T47D (cell line): Measurements from ENCODE around the gene CALM1.

Source experiments
- DNase-seq, 2 experiments: peaks; one replicate each; pipeline versions ENCODE4 v3.0.0 to v3.0.0-alpha.2; 2011 to 2012; ENCODE audit warnings: low read depth in 1 of 2, low spot score in 1 of 2
- JUND ChIP-seq: IDR thresholded peaks from 2 replicates; pipeline ENCODE4 v1.6.1; 2012; ENCODE audit warnings: low read depth
- in situ Hi-C: cut with HindIII; loops from 2 replicates; pipeline ENCODE4 v1.10.0; 2016; ENCODE audit warnings: low sequenced_read_pairs, low pct_unique_long_range_greater_than_20kb

Gene CALM1

DNA sequence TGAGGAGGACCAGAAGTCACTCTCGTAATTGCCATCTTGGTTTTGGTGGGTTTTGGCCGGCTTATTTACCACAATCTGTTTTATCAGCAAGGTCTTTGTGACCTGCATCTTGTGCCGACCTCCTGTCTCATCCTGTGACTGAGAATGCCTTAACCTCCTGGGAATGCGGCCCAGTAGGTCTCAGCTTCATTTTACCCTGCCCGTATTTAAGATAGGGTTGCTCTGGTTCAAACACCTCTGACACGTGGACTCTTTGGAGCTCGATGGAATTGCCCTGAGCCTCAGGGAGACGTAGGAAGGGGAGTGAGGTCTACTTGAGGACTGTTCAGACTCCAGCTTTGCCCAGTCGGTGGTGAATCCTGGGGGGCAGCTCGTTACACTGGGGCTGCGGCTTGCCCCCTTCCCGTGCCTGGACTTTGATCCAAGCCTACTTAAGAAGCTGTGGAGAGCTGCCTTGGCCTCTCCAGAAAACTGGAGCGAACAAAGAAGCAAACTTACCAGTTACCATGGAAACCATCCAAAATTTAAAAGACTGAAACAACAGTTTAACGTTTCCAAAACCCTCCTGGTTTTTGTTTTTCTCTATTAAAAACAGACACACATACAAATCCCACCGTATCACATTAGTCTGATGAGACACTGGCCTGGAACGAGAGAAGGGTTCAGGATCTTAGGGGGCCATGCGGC lies 28.0 kb downstream of the CALM1 start:
- no peak for TF ChIP-seq JUND
- DNase-seq, result no peak
- in situ Hi-C loops, result no loop called here

DNA sequence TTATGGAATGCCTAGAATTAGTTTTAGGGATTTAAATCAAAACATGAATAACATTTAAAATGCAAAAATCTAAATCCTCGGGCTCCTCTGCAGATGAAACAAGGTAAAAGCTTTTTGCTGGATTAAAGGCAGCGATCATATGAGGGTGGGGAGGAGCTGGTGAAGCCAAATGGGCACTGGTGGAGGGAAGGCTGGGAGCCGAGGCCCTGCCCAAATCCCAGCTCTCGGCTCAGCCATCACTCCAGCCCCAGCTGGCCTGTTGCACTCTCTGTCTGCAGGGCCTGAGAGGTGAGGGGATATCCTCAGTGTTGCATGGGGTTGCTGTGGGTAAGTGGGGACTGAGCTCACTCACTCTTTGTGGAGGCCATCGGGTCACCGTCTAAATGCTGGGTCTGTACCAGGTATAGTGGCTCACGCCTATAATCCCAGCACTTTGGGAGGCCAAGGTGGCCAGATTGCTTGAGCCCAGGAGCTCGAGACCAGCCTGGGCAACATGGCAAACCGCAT lies 28.6 kb downstream of the CALM1 start:
- no peak for DNase-seq
- TF ChIP-seq JUND, result no peak
- in situ Hi-C loops, result no loop called here

DNA sequence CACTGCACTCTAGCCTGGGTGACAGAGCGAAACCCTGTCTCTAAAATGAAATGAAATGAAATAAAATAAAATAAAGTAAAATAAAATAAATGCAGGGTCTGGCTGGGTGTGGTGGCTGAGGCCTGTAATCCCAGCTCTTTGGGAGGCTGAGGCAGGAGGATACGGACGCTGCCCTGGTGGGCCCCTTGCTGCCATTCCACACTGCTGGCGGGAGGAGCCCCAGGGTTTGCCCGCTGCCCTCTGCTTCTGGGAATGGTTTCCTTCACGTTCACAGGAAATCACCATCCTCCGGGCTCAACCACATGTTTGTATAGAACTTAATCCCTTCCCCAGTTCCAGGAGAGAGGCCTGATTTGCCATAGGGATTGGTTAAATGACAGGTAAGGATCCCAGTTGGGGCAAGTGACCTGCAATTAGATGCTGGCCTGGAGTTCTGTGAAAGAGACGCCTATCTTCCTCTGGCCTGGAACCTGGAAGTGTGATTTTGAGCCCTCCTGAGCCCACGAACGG lies 29.3 kb downstream of the CALM1 start:
- in situ Hi-C loops, result no loop called here
- DNase-seq, result no peak
- TF ChIP-seq JUND, result no peak

DNA sequence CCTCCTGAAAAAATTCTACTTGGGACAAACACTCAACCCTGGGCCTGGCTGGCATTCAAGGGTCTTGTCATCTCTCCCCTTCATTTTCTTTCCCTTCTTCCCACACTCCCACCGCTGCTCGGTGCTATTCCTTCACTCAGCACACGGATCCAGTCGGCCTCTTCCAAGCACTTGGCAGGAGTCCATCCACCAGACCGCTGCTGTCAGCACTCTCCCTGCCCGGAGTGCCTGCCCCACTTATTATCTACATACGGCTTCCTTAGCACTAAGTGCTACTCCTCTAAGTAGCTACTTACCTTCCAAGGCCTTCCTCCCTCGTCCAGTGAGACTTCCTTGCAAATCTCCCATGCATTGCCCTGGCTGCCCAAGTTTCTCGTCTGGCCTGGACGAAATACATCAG lies 29.8 kb downstream of the CALM1 start:
- no peak for TF ChIP-seq JUND
- in situ Hi-C loops, result no loop called here
- no peak for DNase-seq

DNA sequence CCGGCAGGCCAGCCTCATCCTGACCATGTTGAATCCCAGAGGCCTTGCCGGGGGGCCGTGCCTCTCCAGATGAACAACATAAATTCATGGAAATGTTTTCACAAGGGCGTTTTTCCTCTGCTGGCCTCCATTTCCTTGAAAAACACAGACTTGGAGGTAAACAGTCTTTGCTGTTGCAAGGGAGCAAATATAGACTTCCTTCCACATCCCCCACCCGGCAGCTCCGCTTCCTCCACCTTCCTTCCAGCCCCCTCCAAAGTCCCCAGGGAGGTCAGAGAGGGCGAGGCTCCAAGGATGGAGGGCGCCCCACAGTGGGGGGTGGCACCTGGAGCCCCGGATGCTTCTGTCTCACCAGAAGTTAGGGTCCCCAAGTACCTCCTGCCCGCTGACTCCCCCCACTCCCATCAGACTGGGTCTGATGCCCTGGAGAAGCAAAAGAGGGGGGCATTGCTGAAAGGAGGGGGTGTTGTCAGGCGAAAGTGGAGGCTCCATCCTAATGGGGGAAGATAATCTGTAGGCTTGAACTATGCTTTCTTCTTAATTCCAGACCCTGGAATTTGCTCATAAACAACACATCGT lies 31.1 kb downstream of the CALM1 start:
- no peak for DNase-seq
- TF ChIP-seq JUND, result no peak
- in situ Hi-C loops, result no loop called here

DNA sequence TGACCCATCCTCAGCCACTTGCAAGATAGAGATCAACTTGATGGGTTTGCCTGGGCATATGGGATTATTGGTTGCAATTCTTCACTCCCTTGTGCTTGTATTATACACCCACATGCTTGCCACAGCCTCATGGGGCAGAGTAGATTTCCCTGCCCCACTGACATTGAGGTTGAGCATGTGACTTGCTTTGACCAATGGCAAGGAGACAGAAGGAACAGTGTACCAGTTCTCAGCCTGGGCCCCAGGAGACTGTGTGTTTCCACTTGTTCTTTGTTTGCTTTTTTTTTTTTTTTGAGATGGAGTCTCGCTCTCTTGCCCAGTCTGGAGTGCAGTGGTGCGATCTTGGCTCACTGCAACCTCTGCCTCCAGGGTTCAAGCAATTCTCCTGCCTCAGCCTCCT lies 31.8 kb downstream of the CALM1 start:
- no peak for TF ChIP-seq JUND
- in situ Hi-C loops, result no loop called here
- DNase-seq, result no peak

DNA sequence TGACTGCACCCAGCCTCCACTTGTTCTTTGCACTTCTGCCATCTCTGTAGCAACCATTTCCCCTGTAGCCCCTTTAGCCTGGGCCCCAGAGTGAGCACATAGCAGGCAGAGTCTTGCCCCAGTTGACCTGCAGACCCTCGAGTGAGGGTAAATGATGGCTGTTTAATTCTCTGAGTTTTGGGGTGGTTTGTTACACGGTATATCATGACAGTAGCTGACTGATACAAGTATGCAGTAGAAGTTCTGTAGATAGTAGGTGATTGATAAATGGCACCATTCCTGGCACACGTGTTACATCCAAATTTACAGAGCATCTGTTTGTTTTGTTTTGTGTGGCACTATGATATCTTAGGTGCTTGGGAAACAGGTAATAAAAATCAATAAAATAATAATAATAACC lies 32.4 kb downstream of the CALM1 start:
- no peak for TF ChIP-seq JUND
- in situ Hi-C loops, result no loop called here
- no peak for DNase-seq

DNA sequence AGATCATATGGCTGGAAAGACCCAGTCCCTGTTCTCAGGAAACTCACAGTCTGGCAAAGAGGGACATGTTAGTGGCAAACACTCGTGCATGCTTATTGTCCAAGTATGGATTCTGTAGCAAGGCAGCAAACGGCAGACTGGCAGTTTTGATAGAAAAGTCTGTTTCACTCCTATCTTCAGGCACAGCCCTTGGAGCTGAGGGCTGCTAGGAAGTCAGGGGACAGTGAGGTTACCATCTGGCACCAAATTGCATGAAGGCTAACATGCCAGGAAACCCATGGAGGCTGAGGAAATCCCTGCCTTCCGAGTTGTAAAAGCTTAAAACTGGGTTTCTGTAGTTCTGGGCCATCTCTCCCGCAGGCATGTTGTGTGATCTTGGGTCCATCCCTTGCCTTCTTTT lies 32.9 kb downstream of the CALM1 start:
- no peak for TF ChIP-seq JUND
- in situ Hi-C loops, result no loop called here
- no peak for DNase-seq

DNA sequence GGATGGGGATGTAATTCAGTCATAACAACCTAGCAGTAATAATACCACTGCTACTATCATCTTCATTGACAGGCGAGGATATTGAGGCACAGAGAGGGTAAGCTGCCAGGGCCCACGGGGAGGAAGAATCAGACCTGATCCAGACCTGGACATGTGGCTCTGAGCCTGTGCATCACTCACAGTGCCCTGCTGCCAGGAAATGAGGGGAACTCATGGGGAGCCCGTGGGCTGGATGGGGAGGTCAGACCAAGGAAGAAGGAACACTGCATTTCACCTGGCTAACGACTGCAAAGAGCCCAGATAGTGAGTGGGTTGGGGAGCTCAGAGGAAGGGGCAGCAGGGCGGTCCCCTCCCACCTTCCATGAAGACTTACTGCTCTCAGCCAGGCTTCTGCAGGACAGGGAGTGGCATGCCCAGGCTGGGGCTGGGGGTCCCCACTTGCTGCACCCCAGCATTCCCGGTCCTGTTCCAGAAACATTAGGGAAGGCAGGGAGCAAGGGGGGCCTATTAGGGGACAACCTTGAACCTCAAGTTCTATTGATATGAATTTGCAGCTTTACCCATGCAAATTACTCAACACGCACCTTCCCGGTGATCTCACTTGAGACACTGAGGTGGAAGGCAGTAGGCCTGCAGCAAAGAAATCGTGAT lies 37.7 kb downstream of the CALM1 start:
- in situ Hi-C loops, result no loop called here
- TF ChIP-seq JUND, result no peak
- no peak for DNase-seq

DNA sequence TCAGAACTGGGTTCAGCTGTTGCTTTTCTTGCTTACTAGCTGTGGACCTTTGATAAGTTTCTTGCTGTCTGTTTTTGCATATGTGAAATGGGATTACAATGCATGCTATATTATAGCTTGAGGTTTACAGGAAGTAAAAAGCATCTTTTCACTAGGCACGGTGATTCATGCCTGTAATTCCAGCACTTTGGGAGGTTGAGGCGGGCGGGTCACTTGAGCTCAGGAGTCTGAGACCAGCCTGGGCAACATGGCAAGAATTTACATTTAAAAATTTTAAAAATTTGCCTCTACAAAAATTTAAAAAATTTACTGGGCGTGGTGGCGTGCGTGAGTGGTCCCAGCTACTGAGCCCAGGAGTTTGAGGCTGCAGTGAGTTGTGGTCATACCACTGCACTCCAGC lies 42.0 kb downstream of the CALM1 start:
- DNase-seq, result no peak
- TF ChIP-seq JUND, result no peak
- in situ Hi-C loops, result no loop called here

DNA sequence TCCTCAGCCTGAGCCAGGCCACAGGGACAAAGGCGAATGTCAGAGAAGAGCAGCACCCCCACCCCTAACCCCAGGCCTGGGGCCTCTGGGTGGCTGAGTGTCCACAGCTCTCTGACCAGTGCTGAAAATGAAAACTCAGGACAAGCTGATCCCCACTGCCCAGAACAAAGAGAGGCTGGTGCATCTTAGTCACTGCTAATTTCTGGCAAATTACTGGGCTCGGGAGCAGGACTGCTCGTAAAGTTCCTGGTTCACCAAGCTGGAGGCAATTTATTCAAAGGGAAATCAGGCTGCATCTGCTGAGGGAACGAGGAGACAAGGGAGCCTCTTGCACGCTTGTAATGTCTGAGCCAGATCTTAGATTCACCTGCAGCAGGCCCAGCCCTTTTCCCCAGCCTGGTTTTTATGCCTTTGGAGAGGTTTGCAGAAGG lies 43.2 kb downstream of the CALM1 start:
- peak; percentile 32 for DNase-seq
- no peak for TF ChIP-seq JUND
- in situ Hi-C loops, result no loop called here

DNA sequence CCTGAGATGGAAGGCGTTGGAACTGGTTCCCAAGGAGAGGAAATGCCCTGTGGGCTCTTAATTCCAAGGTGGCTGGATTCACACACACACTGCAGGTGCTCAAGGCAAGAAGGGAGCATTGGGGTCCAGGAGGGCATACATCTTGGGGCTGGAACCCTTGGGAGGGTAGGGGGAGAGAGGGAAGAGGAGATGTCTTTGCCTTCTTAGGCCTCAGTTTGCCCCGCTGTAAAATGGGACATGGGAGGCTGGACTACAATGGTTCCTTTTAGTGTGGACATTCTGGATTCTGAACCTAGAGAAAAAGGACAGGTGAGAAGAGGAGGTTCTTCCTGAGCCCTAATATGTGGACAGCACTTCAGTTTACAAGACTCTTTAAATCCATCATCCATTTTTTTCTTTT lies 43.8 kb downstream of the CALM1 start:
- TF ChIP-seq JUND, result no peak
- DNase-seq, result no peak
- in situ Hi-C loops, result no loop called here

DNA sequence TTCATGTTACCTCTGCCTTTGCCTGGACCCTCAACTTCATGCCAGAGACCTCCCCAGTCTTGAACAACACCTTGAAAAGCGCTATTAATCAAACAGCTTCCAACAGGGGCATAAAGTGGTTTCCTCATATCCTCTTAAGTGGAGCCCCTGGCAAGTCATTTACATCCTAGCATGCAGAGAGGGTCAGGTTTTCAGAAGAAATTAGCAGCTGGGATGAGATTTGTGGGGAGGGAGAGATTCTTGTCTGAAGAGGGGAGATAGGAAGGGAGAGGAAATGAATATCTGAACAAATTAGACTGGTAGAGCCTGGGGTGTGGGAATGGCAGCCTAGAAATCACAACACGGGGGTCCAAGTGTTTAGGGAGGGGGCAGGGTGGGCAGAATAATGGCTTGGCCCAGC lies 45.6 kb downstream of the CALM1 start:
- in situ Hi-C loops, result no loop called here
- DNase-seq, result no peak
- no peak for TF ChIP-seq JUND
